Stimulated activated CD4-positive, alpha-beta T cell treated with anti-CD3 and anti-CD28 coated beads, Interleukin-12 subunit alpha, Interleukin-12 subunit beta, amount 100 ng/mL, for 48 hours (primary cell): ENCODE results near the gene SIGLEC10.
"Not testable (repeated sequence)": the region's sequence is repeated elsewhere in the genome, so short reads cannot be mapped to it uniquely, and the experiment has no call there.

Source experiments
- DNase-seq, 3 donors: peaks; one replicate each; pipeline ENCODE4 v3.0.0-alpha.2; 2020; ENCODE audit warnings: low read depth in 2 of 3, low spot score in 1 of 3

SIGLEC10 gene

DNA sequence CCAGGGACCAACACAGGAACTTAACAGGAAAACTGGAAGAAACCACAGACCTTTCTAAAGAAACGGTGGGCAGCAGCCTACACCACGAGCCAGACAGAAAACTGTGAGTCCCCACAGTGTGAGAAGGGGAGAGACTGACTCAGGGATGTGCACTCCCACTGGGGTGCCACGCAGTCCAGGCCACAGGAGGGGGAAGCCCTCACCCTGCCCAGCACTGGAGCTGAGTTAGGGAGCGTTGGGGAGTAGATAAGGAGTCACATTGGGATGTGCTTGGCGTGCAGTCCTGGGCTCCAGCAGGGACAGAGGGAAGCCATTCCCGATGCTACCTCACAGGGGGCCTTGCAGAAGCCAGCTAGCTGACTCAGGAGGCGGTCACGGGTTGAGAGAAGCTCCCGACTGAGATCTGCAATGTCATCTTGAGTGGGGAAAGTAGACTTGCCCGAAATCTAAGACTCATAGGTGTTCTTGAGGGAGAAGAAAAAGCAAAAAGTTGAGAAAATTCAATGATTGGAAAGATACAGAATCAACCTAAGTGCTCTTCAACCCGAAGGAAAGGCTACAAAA lies 23.5 kb upstream of the SIGLEC10 start:
- DNase-seq = peak; percentile 44 to 68 (median 62)

DNA sequence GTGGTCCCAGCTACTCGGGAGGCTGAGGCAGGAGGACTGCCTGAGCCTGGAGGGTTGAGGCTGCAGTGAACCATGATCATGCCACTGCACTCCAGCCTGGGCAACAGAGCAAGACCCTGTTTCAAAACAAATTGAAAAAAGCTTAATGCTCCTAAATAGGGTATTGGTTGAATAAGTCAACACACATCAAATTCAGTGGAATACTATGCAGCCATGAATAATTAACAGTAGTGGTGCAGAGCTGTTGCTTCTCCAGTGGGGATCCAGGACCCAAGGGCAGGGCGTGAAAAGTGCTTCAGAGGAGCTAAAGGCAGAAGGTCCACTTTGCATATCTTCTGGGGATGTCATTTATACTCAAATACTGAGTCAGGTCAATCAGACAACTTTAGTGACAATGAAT lies 22.6 kb upstream of the SIGLEC10 start:
- no peak for DNase-seq

DNA sequence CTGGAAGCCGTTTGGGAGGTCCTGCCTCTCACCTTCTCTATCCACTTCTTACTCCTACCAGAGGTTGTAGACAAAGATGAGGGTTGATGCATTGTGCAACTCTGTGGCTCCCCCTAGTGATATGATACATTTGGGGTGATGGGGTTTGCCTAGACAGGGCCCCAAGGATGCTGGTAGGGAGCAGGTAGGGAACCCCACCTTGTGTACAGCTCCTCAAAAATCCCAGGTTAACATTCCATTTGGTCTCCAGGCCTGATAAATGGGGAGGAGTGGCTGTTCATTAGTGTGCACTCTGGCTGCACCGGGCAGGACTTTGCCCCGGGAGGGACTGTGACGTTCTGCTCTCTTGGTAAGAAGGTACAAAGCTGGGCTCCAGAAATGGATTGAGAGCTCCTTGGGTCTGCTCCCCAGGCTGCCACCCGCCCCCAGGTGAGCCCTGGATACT lies 21.6 kb upstream of the SIGLEC10 start:
- DNase-seq = peak in 1 of 3 donors; percentile 54

DNA sequence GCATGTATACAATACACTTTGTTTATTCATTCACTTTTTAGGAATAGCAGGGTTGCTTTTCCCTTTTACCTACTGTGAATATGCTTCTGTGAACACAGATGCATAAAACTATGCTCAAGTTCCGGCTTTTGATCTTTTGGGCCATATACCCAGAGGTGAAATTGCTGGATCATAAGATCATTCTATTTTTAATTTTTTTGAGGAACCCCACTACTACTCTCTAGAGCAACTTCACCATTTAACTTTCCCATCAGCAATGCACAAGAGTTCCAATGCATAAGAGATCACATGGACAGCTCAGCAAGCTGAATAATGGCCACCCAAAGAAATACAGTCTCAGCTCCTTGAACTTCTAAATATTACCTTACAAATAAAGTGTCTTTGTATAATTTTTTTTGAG lies 17.0 kb upstream of the SIGLEC10 start:
- DNase-seq = no peak

DNA sequence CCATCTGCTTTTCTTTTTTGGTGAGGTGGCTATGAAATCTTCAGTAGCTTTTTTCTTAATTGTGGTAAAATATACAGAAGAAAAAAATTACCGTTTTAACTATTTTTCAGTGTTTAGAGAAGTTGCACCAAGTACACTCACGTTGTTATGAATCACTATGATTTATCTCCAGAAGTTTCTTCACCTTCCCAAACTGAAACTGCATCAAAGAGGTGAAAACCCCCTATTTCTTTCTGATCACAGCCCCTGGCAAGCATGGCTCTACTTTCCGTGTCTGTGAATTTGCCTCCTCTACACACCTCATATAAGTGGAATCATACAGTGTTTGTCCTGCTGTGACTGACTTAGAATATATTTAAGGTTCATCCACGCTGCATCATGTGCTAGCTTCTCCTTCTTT lies 15.6 kb upstream of the SIGLEC10 start:
- DNase-seq = no peak

DNA sequence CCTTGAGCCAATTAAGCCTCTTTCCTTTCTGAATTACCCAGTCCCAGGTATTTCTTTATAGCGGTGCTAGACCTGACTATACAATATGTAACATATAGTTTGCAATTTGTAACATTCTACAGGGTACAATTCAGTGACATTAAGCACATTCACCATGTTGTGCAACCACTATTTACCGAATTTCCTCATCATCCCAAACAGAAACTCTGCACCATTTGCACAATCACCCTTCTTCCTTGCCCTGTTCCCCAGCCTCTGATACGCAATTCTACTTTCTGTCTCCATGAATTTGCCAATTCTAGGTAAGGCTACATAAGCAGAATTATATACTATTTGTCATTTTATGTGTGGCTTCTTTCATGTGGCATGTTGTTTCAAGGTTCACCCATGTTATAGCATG lies 13.7 kb upstream of the SIGLEC10 start:
- DNase-seq = no peak

DNA sequence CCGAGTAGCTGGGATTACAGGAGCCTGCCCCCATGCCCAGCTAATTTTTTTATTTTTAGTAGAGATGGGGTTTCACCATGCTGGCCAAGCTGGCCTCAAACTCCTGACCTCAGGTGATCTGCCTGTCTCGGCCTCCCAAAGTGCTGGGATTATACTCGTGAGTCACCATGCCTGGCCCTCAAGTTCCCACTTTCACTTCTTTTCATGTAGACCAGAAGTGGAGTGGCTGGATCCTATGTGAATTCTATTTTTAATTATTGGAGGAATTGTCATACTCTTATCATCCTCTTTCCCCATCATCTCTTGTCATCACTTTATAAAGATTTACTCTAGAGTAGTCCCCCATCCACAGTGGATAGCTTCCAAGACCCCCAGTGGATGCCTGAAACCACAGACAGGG lies 12.8 kb upstream of the SIGLEC10 start:
- DNase-seq = no peak

DNA sequence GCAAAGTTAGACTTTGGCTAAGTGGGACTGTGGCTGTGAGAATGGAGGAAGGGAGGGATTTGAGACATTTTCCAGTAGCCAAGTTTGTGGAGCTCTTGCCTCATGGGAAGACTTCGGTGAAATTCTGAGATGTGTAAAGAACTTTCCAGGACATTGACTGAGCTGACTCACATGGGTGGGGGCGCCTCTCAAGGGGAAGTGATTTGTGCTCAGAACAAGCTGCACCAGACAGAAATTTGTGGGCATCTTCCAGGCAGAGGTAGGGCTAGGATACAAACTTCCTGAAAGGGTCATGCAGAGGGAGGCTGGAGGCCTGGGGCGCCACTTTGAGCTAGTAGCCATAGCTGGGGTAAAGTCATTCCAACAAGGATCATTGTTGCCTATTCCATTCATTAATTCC lies 9.8 kb upstream of the SIGLEC10 start:
- DNase-seq = no peak

DNA sequence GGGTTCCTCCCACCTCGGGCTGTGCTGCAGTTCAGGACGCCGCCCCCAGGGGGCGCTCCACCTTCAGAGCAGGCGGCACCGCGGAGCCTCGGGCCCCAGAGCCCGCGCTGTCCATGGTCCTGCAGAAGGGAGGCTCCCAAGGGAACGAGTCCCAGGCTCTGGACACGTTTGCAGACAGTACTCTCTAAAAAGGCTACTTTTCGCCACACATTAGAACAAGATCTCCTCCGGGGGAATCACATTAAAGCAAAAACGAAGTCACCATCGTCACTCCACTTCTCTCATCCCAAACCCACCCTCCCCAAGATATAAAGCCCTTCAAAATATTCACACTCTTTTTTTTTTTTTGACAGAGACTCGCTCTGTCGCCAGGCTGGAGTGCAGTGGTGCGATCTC lies 4.6 kb upstream of the SIGLEC10 start:
- DNase-seq = peak; percentile 79 to 97 (median 90)

DNA sequence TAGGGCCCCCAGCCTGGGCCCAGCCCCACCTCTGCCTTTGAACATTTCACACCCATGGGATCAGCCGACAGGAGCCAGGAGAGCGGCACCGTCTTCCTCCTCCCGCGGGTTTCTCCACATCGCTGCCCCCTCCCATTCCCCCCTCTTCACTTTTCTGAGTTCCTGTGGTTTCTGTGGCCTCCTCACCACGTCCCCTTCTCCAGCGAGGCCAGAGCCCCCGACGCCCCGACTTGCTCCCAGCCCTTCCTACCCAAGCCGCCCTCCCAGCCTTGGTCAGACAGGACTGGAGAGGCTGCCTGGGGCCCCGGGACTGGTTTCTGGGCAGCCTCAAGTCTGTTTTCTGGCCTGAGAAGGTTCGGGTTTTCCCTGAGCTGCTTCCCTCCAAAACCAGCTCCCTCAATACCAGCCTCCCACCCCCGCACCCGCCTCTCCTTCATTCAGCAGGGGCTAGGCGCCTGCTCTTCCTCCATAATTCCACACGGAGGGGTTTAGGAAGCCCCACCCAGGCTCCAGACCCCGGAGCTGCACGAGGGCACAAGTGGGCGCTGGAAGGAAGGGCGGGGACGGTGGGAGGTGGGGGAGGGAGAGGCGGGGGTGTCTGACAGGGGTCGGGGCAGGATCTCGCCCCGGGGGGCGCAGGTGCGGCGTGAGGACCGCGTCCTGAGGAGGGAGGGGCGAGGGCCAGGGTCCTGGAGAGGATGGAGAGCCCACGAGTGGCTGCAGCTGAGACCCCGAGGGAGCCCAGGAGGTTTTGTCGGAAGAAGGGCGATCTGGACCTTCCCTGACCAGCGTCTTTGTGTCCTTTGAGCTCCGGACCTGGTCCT lies 4.0 kb upstream of the SIGLEC10 start:
- no peak for DNase-seq

DNA sequence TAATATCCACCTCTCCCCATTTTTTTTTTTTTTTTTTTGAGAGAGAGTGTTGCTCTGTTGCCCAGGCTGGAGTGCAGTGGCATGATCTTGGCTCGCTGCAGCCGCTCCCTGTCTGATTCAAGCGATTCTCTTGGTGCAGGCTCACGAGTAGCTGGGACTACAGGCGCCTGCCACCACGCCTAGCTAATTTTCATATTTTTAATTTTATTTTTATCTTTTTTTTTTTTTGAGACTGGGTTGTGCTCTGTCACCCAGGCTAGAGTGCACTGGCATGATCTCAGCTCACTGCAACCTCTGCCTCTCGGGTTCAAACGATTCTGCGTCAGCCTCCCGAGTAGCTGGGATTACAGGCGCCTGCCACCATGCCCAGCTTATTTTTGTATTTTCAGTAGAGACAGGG lies 3.1 kb upstream of the SIGLEC10 start:
- DNase-seq = not testable (repeated sequence)

DNA sequence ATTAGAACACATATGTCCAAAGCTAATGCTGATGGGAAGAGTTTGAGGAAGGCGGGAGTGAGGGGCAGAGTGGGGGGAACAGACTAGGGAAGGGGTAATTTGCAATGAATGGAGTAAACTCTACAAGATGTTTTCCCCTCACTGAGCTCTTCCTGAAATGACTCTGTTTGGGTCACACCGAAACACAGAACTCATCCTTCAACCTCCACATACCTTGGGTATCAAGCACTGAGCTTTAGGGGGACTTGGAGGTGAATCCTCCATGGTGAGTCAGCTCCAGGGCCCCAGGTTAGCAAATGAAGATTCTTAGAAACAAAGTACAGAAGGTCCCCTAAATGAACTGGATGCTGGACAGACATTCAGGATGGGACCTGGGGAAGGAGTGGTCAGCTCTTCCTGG lies 1.3 kb upstream of the SIGLEC10 start:
- DNase-seq = no peak

DNA sequence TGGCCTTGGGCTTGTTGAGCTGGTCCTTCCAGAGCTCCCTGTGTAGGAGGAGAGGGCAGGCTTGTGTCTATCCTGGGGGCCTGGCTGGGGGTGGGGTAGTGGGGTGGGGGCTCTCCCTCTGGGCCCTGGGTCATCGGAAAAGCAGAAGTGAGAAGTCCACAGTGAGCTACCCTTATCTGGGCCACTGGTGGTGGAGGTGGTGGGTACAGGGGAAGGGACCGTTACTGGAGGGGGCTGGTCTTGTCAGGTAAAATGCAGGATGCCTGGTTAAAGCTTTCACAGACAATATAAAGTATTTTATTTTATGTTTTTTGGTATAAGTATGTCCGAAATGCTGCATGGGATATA lies 342 bp upstream of the SIGLEC10 start:
- no peak for DNase-seq

DNA sequence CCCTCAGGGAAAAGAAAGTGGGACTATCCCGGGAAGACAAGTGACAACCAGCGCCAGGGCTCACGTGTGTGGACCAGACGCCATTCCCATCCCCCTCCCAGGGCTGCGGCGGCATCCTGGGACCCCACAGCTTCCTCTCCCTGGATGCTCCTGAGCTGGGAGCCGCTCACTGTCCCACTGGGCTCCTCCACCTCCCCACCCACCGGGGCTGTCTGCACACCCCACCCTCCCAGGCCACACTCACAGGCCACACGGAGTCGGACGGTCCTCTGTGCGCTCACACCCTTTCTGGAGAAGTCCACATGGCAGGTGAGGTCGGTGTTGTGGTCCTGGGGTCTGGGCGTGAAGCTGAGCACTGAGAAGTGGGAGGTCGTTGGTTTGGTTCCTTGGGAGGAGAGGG lies 1.0 kb downstream of the SIGLEC10 start:
- not testable (repeated sequence) for DNase-seq

DNA sequence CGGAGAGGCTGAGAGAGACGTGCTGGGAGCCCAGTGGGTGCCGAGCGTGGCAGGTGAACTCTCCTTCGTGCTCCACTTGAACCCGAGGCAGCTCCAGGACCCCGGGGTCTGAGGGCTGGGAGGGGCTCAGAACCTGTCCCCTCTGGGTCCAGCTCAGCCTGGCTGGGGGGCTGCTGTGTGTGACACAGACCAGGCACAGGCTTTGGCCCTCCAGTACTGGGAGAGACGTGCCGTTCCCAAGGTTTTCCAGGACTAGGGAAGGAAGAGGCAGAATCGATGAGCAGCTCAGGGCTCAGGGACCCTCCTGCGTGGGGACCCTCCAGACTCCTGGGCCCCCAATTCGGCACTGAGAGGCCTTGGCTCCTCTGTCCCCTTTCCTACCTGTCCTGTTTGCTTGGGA lies 2.3 kb downstream of the SIGLEC10 start:
- no peak for DNase-seq

DNA sequence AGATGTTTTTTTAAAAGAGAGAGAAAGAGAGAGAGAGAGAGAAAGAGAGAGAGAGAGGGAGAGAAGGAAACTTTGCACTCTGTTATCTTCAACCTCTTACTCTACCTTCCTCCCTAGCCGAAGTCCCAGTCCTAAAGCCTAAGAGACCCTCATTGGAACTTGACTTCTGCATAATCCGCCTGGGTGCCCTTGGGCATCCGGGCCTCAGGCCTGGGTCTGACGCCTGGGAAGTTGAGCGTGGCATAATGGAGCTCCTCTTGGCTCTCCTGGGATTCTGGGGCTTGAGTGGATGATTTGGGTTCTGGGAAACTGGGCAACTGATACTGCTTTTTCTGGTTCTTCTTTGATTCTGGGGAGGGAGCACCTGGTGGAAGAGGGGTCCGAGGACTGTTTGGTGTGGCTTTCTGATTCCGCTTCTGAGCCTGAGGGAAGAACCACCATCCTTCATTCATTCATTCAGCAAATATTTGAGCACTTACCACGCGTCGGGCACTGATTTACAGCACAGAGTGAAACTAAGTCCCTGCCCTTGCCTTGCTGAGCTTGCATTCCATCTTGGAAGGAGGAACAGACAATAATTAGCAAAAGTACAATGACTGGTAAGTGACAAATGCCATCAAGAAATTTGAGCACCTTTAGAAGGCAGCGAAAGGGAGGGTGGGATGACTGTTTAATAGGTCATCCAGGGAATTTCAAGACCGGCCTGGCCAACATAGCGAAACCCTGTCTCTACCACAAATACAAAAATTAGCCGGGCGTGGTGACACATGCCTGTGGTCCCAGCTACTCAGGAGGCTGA lies 6.3 kb downstream of the SIGLEC10 start:
- no peak for DNase-seq

DNA sequence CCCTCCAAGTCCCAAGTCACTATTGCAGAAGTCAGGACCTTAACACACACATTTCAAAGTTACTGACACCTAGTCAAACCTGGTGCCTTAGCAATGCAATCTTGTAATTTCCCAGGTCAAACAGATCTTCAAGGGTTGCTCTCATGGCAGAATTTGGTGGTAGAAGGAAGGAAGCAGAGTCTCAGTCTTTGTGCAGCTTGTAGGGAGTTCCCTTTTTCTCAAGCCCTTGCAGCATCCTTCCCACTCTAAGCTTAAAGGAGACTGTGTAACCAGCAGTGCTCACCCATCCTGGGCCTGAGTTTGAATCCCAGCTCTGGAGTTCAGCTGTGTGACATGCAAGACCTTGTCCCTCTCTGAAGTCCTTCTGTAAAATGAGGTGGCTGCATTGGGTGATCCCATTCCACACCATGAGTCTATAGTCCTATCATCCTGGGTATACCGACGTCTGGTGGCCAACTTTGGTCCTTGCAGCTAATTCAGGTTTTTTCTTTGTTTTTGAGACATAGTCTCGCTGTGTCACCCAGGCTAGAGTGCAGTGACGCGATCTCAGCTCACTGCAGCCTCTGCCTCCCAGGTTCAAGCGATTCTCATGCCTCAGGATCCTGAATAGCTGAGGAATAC lies 9.8 kb downstream of the SIGLEC10 start:
- DNase-seq = no peak

DNA sequence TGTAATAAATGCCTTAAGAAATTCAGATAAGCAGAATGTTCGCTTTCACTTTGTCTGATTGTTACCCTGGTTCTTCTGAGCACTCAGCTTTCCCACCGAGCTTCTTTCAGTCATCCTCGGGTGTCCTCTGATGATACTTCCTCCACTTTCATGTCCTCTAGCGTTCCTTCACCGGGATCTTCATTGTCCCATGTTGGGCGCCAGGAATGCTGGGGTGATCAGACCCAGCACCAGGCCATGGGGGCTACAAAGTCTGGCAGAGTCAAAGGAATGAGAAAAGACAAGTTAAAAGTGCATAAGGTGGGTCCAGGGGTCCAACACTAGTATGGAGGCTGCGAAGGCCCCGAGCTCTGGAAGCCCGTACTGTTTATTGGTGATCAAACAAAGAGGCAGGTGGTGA lies 15.3 kb downstream of the SIGLEC10 start:
- no peak for DNase-seq

DNA sequence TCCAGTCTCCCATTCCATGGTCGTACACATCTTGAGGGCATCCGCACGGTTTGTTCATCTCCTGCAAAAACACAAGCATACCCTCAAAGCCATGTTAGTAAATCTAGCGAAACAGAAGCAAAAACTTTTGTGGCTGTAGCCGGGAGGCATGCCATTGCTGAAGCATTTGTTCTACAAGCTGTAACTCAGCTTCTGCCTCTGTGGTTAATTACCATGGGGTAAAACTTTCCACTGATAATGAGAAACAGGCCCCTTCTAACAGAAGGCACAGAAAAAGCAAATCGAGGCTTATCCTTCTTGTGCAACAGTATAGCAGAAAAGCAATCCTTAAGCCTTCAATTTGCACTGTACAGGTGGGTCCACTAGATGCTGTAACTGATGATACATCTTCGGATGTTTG lies 17.5 kb downstream of the SIGLEC10 start:
- DNase-seq = not testable (repeated sequence)

DNA sequence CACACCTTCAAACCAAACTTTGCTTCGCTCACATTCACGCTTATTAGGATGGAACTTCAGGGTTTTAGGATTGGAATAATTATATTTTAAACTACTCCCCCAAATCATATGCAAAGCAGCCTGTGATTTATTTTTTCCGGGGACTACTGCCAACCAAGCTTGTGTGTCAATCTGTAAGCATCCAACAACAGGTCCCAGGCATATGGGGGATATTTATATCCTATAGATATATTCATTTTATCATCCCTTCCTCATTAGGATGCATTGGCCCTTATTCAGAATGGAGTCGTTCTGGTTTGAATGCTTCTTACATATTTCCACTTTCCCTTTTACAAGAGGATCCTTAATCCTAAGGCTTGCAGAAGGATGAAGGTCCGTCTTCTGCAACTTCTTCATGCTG lies 18.2 kb downstream of the SIGLEC10 start:
- no peak for DNase-seq

DNA sequence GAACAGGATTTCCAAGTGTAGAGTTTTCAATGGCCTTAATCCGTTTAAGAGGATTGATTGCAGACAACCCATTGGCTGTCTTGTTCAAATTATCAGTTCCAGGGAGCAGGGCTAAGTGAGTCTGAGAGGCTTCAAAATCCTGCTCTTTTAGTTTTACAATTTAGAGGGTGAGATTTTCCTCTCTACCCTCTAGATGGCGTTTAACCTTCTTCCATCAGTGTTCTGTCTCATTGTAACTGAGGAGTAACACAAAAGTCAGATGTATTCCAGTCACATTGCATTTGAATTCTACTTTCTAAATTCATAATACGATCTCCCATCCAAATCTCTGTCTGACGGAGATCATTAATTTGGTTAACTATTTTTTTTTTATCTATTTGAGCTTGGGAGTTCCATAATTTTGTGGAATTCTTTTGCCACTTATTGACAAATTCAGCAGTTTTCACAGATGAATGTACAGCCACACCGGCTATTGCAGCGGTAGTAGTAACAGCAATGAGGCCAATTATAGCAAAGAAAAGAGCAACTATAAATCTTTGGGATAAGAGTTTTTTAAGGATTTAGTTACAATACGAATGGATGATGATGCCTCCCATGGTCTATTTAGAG lies 19.2 kb downstream of the SIGLEC10 start:
- no peak for DNase-seq
